ENCODE results near the gene ST3GAL5. TPM values are rescaled to one million over a fixed set of nuclear protein-coding genes. Genes with fewer than 3 reads are reported as not detected.

Gene ST3GAL5
- total and polyA plus RNA-seq, 8 donors = 4.1 to 84.2 (median 11.8) TPM

GRCh38 chr2:85790032-85790431 lies 98.8 kb downstream of the ST3GAL5 start:
- TF ChIP-seq CTCF (IDR thresholded peaks at IDR 0.05) (no peak), EP300 (IDR thresholded peaks at IDR 0.05) (no peak), POLR2AphosphoS5 (IDR thresholded peaks at IDR 0.05) (no peak), POLR2A (IDR thresholded peaks at IDR 0.05) (no peak)
- Histone ChIP-seq H3K4me1 (peaks cover 29 to 67% (median 48%) of the 10 kb centered on the region in 4 donors), H3K36me3 (peaks cover 0 to 24% (median 21%) of the 10 kb centered on the region in 4 donors), H3K27me3 (no peaks in the 10 kb centered on the region), H3K4me3 (no peak overlapping the region), H3K27ac (no peak overlapping the region), H3K9me3 (no peaks in the 10 kb centered on the region)
- 76 to 87% (median 78%) methylated on average over 4 of the region's 4 CpGs for WGBS, 5 donors
- intact Hi-C loops (cut with DNase I; ENCODE audit: low total_unique reads) = no loop called here
- DNase-seq = no peak

GRCh38 chr2:85789271-85789670 lies 99.5 kb downstream of the ST3GAL5 start:
- no peak for TF ChIP-seq POLR2A (IDR thresholded peaks at IDR 0.05)
- TF ChIP-seq POLR2AphosphoS5 (IDR thresholded peaks at IDR 0.05) = no peak
- TF ChIP-seq EP300 (IDR thresholded peaks at IDR 0.05) = no peak
- TF ChIP-seq CTCF (IDR thresholded peaks at IDR 0.05) = no peak
- Histone ChIP-seq H3K4me1 (peaks cover 22 to 67% (median 42%) of the 10 kb centered on the region in 4 donors), H3K4me3 (no peak overlapping the region), H3K27me3 (no peaks in the 10 kb centered on the region), H3K27ac (no peak overlapping the region), H3K9me3 (no peaks in the 10 kb centered on the region), H3K36me3 (peaks cover 0 to 24% (median 21%) of the 10 kb centered on the region in 4 donors)
- DNase-seq = no peak
- intact Hi-C loops (cut with DNase I; ENCODE audit: low total_unique reads) = no loop called here
- WGBS, 5 donors = 87 to 93% (median 90%) methylated on average over 5 of the region's 5 CpGs

GRCh38 chr2:85788603-85789002 lies 100.2 kb downstream of the ST3GAL5 start:
- H3K4me1 ChIP-seq = peaks cover 16 to 61% (median 35%) of the 10 kb centered on the region in 4 donors
- peaks cover 0 to 24% (median 21%) of the 10 kb centered on the region in 4 donors for H3K36me3 ChIP-seq
- no peaks in the 10 kb centered on the region for H3K27me3 ChIP-seq
- TF ChIP-seq POLR2A (IDR thresholded peaks at IDR 0.05) = no peak
- WGBS, 5 donors = 78 to 88% (median 83%) methylated on average over 3 of the region's 3 CpGs
- H3K27ac ChIP-seq = no peak overlapping the region
- H3K4me3 ChIP-seq = no peak overlapping the region
- intact Hi-C loops (cut with DNase I; ENCODE audit: low total_unique reads) = no loop called here
- H3K9me3 ChIP-seq = no peaks in the 10 kb centered on the region
- no peak for DNase-seq

- intact Hi-C loops (cut with DNase I; ENCODE audit: low total_unique reads) = no loop called here
- Histone ChIP-seq H3K27me3 (no peaks in the 10 kb centered on the region), H3K27ac (no peak overlapping the region), H3K36me3 (peaks cover 0 to 24% (median 21%) of the 10 kb centered on the region in 4 donors), H3K4me1 (peaks cover 9 to 54% (median 30%) of the 10 kb centered on the region in 4 donors), H3K4me3 (no peak overlapping the region), H3K9me3 (no peaks in the 10 kb centered on the region)
- TF ChIP-seq POLR2A (IDR thresholded peaks at IDR 0.05) (no peak), CTCF (IDR thresholded peaks at IDR 0.05) (no peak), EP300 (IDR thresholded peaks at IDR 0.05) (no peak), POLR2AphosphoS5 (IDR thresholded peaks at IDR 0.05) (no peak)
- WGBS, 5 donors = 84 to 97% (median 95%) methylated on average over 6 of the region's 6 CpGs
- no peak for DNase-seq
These were observed 100.8 kb downstream of the ST3GAL5 start for GRCh38 chr2:85787981-85788340.

- DNase-seq = no peak
These were observed 101.4 kb downstream of the ST3GAL5 start for GRCh38 chr2:85787282-85787980.

More at GRCh38 chr2:85787282-85787980, 101.4 kb downstream of the ST3GAL5 start:
- intact Hi-C loops (cut with DNase I; ENCODE audit: low total_unique reads) = no loop called here
- Histone ChIP-seq H3K27me3 (no peaks in the 10 kb centered on the region), H3K4me3 (no peak overlapping the region), H3K4me1 (peaks cover 4 to 49% (median 27%) of the 10 kb centered on the region in 4 donors), H3K36me3 (peaks cover 0 to 24% (median 23%) of the 10 kb centered on the region in 4 donors), H3K9me3 (no peaks in the 10 kb centered on the region), H3K27ac (no peak overlapping the region)
- TF ChIP-seq EP300 (IDR thresholded peaks at IDR 0.05) = no peak
- no peak for TF ChIP-seq POLR2A (IDR thresholded peaks at IDR 0.05)
- no peak for TF ChIP-seq CTCF (IDR thresholded peaks at IDR 0.05)
- no peak for TF ChIP-seq POLR2AphosphoS5 (IDR thresholded peaks at IDR 0.05)
- WGBS, 5 donors = 80 to 94% (median 90%) methylated on average over 7 to 8 of the region's 8 CpGs
